NT2/D1 (cell line): ENCODE results near the gene FLII.

ENCODE experiments used
- YY1 ChIP-seq: IDR thresholded peaks from 2 replicates; pipeline ENCODE4 v1.6.1; 2011; ENCODE audit not compliant: insufficient read length, insufficient read depth
- ZNF274 ChIP-seq: IDR thresholded peaks from 2 replicates; pipeline ENCODE4 v1.6.1; 2011; ENCODE audit warnings: mild to moderate bottlenecking, low read depth, low read length

GRCh38 chr17:18206962-18207361, 51.6 kb downstream of the FLII start:
- TF ChIP-seq ZNF274 (no peak), YY1 (no peak)
